Suppressor macrophage treated with lipopolysaccharide for 4 hours (primary cell): ENCODE measurements around the gene HLA-C.
"Not testable (repeated sequence)": the region's sequence is repeated elsewhere in the genome, so short reads cannot be mapped to it uniquely, and the experiment has no call there.

Experiments
- DNase-seq: peaks from one replicate; pipeline ENCODE4 v3.0.0-alpha.2; 2020

Gene HLA-C

DNA sequence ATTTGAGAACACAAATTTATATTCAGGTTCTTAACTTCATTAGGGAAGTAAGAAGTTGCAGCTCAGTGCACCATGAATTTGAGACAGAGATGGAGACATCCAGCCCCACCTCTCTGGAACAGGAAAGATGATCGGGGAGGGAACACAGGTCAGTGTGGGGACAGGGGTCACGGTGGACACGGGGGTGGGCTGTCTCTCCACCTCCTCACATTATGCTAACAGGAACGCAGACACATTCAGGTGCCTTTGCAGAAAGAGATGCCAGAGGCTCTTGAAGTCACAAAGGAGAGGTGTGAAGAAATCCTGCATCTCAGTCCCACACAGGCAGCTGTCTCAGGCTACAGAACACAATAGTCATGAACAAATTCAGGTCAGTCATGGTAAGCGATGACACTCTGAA is 3.1 kb downstream of the HLA-C start:
- DNase-seq: no peak

- no peak for DNase-seq
Measured at GRCh38 chr6:31268369-31268765, 3.5 kb downstream of the HLA-C start.

GRCh38 chr6:31267651-31268368 is 4.1 kb downstream of the HLA-C start:
- no peak for DNase-seq

GRCh38 chr6:31266567-31267360 is 5.1 kb downstream of the HLA-C start:
- DNase-seq: no peak

DNA sequence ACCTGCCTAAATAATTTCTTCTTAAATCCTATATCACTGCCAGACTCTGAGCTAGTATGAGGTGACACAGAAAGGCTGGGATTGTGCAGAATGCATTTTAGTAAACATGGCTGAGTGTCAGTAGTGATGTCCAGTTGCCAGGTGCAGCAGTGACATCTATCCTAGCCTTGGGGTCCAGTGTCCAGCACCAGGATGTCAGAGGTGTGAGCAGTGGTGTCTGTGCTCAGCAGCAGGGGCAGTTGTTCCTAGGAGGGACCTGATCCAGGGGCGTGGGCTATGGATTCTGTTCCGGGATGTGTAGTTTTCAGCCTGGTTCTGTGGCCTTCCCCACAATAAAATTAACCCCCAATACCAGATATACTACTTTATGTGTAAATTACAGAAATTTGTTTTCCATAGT is 6.0 kb downstream of the HLA-C start:
- DNase-seq: no peak

DNA sequence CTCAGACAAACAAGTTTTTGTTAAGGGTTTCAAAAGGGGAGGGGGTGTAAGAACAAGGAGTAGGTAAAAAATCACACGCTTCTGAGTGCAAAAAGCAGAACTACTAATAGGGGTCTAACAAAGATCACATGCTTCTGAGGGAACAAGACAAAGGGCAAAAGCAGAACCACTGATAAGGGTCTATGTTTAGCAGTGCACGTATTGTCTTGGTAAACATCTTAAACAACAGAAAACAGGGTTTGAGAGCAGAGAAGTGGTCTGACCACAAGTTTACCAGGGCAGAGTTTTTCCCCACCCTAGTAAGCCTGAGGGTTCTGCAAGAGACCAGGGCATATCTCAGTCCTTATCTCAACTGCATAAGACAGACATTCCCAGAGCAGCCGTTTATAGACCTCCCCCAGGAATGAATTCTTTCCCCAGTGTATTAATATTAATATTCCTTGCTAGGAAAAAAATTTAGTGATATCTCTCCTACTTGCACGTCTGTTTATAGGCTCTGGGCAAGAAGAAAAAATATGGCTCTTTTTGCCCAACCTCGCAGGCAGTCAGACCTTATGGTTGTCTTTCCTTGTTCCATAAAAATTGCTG is 8.5 kb downstream of the HLA-C start:
- not testable (repeated sequence) for DNase-seq

- DNase-seq: not testable (repeated sequence)
Measured at GRCh38 chr6:31259995-31260394, 11.9 kb downstream of the HLA-C start.

- no peak for DNase-seq
Measured at GRCh38 chr6:31252625-31253024, 19.3 kb downstream of the HLA-C start.

- DNase-seq: no peak
Measured at GRCh38 chr6:31251261-31251660, 20.6 kb downstream of the HLA-C start.

DNA sequence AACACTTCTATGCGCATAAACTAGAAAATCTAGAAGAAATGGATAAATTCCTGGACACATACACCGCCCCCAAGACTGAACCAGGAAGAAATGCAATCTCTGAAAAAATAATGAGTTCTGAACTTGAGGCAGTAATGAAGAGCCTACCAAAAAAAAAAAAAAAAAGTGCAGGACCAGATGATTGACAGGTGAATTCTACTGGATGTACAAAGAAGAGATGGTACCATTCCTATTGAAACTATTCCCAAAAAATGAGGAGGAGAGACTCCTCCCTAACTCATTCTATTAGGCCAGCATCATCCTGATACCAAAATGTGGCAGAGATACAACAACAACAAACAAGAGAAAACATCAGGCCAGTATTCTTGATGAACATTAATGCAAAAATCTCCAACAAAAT is 22.7 kb downstream of the HLA-C start:
- DNase-seq: no peak

DNA sequence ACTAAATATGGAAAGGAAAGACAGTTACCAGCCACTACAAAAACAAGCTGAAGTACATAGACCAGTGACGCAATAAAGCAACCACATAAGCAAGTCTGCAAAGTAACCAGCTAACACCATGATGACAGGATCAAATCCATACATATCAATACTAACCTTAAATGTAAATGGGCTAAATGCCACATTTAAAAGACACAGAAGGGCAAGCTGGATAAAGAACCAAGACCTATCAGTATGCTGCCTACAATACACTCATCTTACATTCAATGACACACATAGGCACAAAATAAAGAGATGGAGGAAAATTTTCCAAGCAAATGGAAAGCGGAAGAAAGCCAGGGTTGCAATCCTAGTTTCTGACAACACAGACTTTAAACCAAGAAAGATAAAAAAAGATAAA is 24.1 kb downstream of the HLA-C start:
- DNase-seq: no peak

GRCh38 chr6:31246051-31246521 is 25.8 kb downstream of the HLA-C start:
- no peak for DNase-seq

DNA sequence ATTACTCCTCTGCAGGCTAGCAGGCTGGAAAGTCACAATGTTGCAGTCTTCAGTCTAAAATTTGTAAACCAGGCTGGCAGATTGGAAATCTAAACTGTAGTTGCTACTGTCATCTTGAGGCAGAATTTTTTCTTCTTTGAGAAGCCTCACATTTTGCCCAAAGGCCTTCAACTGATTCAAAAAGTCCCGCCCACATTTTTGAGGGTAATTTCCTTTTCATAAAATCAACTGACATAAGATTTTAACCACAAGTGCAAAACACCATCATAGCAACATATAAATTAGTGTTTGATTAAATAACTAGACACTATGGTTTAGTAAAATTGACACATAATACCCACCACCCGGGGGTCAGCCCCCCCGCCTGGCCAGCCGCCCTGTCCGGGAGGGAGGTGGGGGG is 28.4 kb downstream of the HLA-C start:
- DNase-seq: no peak

DNA sequence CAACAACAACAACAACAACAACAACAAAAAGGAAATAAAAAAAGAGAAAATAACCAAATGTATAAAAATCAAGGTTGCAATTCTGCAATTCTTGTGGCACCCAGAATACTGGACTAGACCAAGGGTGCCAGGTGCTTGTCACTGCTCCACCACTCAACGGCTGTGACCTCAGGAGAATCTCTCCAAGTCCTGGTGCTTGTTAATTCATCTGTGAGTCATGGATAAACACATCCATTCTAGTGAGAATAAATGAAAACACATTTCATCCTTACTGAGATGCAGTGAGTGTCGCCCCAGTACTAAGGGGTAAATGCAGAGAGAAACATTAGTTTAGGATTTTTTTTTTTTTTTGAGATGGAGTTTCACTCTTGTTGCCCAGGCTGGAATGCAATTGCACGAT is 32.0 kb downstream of the HLA-C start:
- no peak for DNase-seq

DNA sequence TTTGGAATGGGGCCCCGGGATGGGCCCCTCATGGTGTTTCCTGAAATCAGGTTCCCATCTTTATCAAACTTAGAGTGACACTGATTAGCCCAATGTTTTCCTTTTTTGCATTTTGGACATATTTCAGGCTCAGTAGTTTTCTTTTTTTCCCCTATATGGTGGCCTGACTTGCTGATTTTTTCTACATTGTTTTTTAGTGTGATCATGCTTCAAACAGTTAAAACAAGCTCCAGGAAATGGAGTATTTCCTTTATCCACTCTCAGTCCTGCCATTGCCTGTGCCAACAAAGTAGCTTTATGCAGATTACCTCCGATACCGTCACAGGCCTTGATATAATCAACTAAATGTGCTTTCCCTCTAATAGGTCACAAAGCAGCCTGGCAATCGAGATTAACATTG is 37.8 kb downstream of the HLA-C start:
- not testable (repeated sequence) for DNase-seq

DNA sequence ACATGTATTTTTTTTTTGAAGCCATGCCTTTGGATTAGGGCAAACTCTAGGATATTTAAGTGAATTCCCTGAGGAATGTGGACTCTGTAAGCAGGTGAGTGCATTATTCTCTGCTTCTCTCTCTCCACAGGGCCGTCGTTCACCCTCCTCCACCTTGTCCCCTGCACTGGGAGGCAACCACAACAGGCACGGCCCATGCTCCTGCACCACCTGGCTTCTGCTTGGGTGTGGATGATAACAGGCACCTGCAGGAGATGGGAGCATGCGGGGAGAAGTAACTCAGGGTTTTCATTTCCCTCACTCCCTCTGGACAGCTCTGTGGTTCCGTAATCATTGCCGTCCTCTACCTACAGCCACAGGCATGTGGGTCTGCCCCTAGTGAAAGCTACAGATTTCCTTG is 43.4 kb downstream of the HLA-C start:
- DNase-seq: no peak

DNA sequence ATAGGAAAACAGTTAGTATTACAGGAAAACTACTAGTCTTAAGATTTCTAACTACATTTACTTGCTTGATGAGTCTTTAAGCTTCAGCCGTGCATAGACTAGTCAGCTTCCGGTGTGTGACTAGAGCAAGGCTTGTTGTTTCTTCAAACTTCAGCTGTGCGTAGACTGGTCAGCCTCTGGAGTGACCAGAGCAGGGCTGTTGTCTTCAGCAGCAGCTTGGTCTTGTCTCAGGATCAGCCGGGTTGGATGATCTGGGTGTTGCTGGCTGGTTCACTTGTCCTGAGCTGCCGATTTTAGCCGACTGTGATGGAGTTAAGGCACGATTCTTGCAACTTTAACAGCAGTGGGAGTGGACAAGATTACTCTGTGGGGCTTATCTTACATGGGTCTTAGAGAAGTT is 44.7 kb downstream of the HLA-C start:
- no peak for DNase-seq

- DNase-seq: no peak
Measured at GRCh38 chr6:31225735-31226134, 46.2 kb downstream of the HLA-C start.

- no peak for DNase-seq
Measured at GRCh38 chr6:31222496-31222895, 49.4 kb downstream of the HLA-C start.
